Calu3 (cell line): ENCODE measurements around the gene DUSP2. TPM values are rescaled to one million over a fixed set of nuclear protein-coding genes. Genes with fewer than 3 reads are reported as not detected.

Source experiments
- BruUV-seq: library from RNA; stranded (reverse); fragments of 400-500 nt; replicated peaks from 2 replicates; lab custom pipeline; 2021; lab: Mats Ljungman, UMichigan
- CTCF ChIA-PET: fragments of 300-600 bp; sonication (Branson Sonifier 250); formaldehyde crosslinking; loops from one replicate; lab custom pipeline; 2022; ENCODE audit warnings: antibody characterized with exemption; lab: Charles Lee
- DNase-seq: peaks from one replicate; pipeline ENCODE4 v3.0.0; 2022
- H3K27ac Mint-ChIP-seq: one replicate; pipeline ENCODE4 v1.8.0; 2022; ENCODE audit warnings: mixed read lengths; ENCODE audit not compliant: unreplicated experiment
- H3K27me3 Mint-ChIP-seq: one replicate; pipeline ENCODE4 v1.8.0; 2022; ENCODE audit warnings: mixed read lengths; ENCODE audit not compliant: unreplicated experiment
- H3K36me3 Mint-ChIP-seq: one replicate; pipeline ENCODE4 v1.8.0; 2022; ENCODE audit warnings: mild to moderate bottlenecking, moderate library complexity, mixed read lengths; ENCODE audit not compliant: insufficient read depth, unreplicated experiment
- H3K4me1 Mint-ChIP-seq: one replicate; pipeline ENCODE4 v1.8.0; 2022; ENCODE audit warnings: mild to moderate bottlenecking, low read depth, mixed read lengths; ENCODE audit not compliant: unreplicated experiment
- H3K4me3 Mint-ChIP-seq: one replicate; pipeline ENCODE4 v1.8.0; 2022; ENCODE audit warnings: mild to moderate bottlenecking, low read depth, moderate library complexity, mixed read lengths; ENCODE audit not compliant: unreplicated experiment
- H3K9me3 Mint-ChIP-seq: one replicate; pipeline ENCODE4 v1.8.0; 2022; ENCODE audit warnings: low read depth, mixed read lengths; ENCODE audit not compliant: unreplicated experiment
- intact Hi-C: fragments of 100-400 bp; cut with micrococcal nuclease; formaldehyde crosslinking; loops from one replicate; pipeline ENCODE4 v1.10.0; 2022; ENCODE audit not compliant: unreplicated experiment
- total RNA-seq: library from RNA; stranded (reverse); gene quantifications from 2 replicates; pipeline ENCODE4 v1.2.3, GENCODE V29; 2022
- TF ChIP-seq, protein P1 (sequence below): fragments of 200-600 bp; IDR thresholded peaks from one replicate; pipeline ENCODE4 v1.8.0; 2022; ENCODE audit warnings: antibody characterized with exemption; ENCODE audit not compliant: unreplicated experiment

DUSP2 gene
- total RNA-seq, 1 experiment from 2014 or later, result 4.1 TPM

DNA sequence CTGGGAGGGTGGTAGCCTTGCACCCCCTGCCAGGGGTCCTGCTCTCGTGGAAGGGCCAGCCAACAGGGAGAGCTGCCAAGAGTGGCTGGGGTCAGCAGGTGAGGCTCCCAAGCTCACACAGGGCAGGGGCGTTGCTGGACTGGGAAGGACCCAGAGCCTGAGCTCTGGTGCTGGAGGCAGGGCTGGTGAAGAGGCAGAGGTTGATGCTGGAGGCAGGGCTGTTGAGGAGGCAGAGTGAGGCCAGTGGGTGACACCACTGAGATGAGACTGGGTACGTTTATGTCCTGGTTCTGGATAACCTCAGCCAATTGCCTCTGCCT is 35.9 kb downstream of the DUSP2 start:
- H3K4me1 Mint-ChIP-seq, result no peaks in the 10 kb centered on the region
- H3K27ac Mint-ChIP-seq, result no peak overlapping the region
- H3K27me3 Mint-ChIP-seq, result peaks cover 51% of the 10 kb centered on the region
- H3K36me3 Mint-ChIP-seq, result no peaks in the 10 kb centered on the region
- BruUV-seq, result no TSS peak
- no peak overlapping the region for H3K4me3 Mint-ChIP-seq
- TF ChIP-seq, protein P1, sequence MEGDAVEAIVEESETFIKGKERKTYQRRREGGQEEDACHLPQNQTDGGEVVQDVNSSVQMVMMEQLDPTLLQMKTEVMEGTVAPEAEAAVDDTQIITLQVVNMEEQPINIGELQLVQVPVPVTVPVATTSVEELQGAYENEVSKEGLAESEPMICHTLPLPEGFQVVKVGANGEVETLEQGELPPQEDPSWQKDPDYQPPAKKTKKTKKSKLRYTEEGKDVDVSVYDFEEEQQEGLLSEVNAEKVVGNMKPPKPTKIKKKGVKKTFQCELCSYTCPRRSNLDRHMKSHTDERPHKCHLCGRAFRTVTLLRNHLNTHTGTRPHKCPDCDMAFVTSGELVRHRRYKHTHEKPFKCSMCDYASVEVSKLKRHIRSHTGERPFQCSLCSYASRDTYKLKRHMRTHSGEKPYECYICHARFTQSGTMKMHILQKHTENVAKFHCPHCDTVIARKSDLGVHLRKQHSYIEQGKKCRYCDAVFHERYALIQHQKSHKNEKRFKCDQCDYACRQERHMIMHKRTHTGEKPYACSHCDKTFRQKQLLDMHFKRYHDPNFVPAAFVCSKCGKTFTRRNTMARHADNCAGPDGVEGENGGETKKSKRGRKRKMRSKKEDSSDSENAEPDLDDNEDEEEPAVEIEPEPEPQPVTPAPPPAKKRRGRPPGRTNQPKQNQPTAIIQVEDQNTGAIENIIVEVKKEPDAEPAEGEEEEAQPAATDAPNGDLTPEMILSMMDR, result no peak
- no peaks in the 10 kb centered on the region for H3K9me3 Mint-ChIP-seq
- no peak for DNase-seq
- CTCF ChIA-PET, result no interaction called here
- intact Hi-C loops, result no loop called here

DNA sequence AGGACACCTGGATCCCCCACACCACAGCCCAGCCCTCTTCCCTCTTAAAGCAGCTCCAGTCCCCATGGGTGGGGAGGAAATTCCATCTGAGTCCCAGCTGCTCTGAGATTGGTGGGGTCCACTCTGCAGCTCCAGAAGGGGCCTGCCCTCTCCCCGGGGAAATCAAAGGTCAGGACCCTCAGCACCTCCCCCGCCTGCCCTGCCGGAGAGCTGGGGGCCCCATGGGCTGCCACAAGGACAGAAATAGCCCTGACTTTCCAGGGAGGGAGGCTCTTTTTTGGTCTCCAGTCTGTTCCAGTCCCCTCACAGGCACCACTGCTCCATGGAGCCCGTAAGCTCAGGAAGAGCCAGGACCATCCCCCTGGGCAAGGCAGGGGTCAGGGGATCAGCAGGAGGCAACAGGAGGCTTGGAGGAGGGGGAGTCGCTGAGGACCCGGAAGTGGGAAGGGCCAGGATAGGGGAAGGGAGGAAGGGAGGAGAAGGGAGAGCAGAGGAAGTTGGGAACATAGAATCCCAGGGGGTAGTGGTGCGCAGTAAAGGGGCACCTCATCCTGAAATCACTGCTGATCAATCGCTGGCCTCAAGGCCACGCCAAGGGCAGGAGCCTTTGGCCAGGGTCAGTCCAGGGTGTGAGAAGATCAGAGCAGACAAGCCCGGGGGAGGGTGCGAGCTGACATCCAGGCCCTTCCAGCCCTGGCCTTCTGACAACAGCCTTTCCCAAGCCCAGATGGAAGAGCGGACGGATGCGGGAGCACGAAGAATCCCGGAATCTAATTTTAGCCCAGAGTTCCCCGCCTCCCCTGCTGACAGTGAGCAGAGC is 36.5 kb downstream of the DUSP2 start:
- Mint-ChIP-seq H3K4me3 (no peak overlapping the region), H3K4me1 (no peaks in the 10 kb centered on the region), H3K27me3 (peaks cover 52% of the 10 kb centered on the region), H3K36me3 (no peaks in the 10 kb centered on the region), H3K27ac (no peak overlapping the region), H3K9me3 (no peaks in the 10 kb centered on the region)
- intact Hi-C loops, result no loop called here
- no TSS peak for BruUV-seq
- no peak for DNase-seq
- TF ChIP-seq, protein P1, result no peak
- CTCF ChIA-PET, result interaction anchor here (1.2 kb wide), 1 partner anchor 8 kb away, joined by 6 read pairs; the partner anchor contains the start of gene ADRA2B

DNA sequence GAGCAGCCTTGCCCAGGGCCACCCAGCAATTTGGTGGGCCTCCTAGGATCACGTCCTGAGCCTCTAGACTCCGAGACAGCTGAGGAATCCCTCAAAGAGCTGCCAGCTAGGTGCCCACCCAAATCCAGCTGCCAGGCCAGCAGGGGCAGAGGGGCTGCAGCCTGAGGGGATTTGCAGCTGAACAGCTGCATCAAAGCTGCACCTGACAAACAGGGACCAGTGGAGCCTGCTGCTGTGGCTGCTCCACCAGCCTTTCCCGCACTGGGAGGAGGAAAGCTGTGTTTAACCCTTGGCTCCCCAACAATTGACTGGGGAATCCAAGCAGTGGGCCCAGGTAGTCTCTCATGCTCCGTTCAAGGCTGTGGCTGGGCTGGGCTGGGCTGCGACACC is 37.1 kb downstream of the DUSP2 start:
- CTCF ChIA-PET, result interaction anchor here (1.2 kb wide), 1 partner anchor 8 kb away, joined by 6 read pairs; the partner anchor contains the start of gene ADRA2B
- Mint-ChIP-seq H3K27ac (no peak overlapping the region), H3K4me1 (no peaks in the 10 kb centered on the region), H3K9me3 (no peaks in the 10 kb centered on the region), H3K27me3 (peaks cover 56% of the 10 kb centered on the region), H3K36me3 (no peaks in the 10 kb centered on the region), H3K4me3 (no peak overlapping the region)
- BruUV-seq, result no TSS peak
- TF ChIP-seq, protein P1, result no peak
- no peak for DNase-seq
- intact Hi-C loops, result no loop called here

DNA sequence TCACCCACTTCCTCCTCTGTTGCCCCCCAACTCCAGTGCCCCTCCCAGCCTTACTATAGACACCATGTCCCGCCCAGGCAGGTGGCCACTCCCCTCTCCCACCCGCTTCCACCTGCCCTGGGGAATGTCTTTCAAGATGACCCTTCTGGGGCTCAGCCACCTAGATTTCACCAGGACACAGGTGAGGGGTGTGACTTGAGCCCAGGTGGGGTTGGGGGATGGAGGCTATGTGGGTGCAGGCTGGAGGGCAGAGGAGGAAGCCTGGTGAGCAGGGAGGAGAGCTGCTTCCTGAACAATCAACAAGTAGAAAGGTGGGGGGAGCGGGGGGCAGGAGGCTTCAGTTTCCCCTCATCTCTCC is 37.6 kb downstream of the DUSP2 start:
- H3K27ac Mint-ChIP-seq, result no peak overlapping the region
- no peak for DNase-seq
- no peaks in the 10 kb centered on the region for H3K4me1 Mint-ChIP-seq

More for the DNA sequence above, 37.6 kb downstream of the DUSP2 start:
- TF ChIP-seq, protein P1, result no peak
- CTCF ChIA-PET, result interaction anchor here (0.6 to 1.2 kb wide), 2 partner anchors 9 to 16 kb away, joined by 4 to 6 read pairs; partner anchors contain the start of gene ADRA2B
- Mint-ChIP-seq H3K36me3 (no peaks in the 10 kb centered on the region), H3K4me3 (no peak overlapping the region), H3K9me3 (no peaks in the 10 kb centered on the region), H3K27me3 (peaks cover 56% of the 10 kb centered on the region)
- BruUV-seq, result no TSS peak
- intact Hi-C loops, result no loop called here
